SH-SY5Y (cell line): ENCODE data around the gene PCDHA2.

ENCODE experiments used
- GATA2 ChIP-seq: IDR thresholded peaks from 2 replicates; pipeline ENCODE4 v1.6.1; 2011; ENCODE audit warnings: mild to moderate bottlenecking, low read depth, low read length
- GATA3 ChIP-seq: IDR thresholded peaks from 2 replicates; pipeline ENCODE4 v1.6.1; 2011; ENCODE audit warnings: low read depth, mild to moderate bottlenecking, low read length, moderate library complexity

DNA sequence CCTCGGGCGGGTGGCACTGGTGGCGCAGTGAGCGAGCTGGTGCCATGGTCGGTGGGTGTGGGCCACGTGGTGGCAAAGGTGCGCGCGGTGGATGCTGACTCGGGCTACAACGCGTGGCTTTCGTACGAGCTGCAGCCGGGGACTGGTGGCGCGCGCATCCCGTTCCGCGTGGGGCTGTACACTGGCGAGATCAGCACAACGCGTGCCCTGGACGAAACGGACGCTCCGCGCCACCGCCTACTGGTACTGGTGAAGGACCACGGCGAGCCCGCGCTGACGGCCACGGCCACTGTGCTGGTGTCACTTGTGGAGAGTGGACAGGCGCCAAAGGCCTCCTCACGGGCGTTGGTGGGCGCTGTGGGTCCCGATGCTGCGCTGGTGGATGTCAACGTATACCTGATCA is 14.2 kb downstream of the PCDHA2 start:
- TF ChIP-seq GATA2 (no peak), GATA3 (no peak)
